Left renal cortex interstitium (tissue), 4 donors: ENCODE data around the gene SIGLEC5. TPM values are rescaled to one million over a fixed set of nuclear protein-coding genes. Genes with fewer than 3 reads are reported as not detected.

Experiments
- DNase-seq, 4 donors: peaks; one replicate each; pipeline ENCODE4 v3.0.0-alpha.2; 2013; ENCODE audit warnings: low read depth in 4 of 4, low spot score in 2 of 4, missing footprints in 1 of 4
- polyA plus RNA-seq, 4 donors: library from polyadenylated mRNA; unstranded; fragments of 120-200 nt; gene quantifications; one replicate each; pipeline ENCODE4 v1.2.1, GENCODE V29; 2013; ENCODE audit not compliant: insufficient read length in 4 of 4

SIGLEC5 gene
- polyA plus RNA-seq, 4 donors: 0.25 to 0.33 TPM; not detected in 2

DNA sequence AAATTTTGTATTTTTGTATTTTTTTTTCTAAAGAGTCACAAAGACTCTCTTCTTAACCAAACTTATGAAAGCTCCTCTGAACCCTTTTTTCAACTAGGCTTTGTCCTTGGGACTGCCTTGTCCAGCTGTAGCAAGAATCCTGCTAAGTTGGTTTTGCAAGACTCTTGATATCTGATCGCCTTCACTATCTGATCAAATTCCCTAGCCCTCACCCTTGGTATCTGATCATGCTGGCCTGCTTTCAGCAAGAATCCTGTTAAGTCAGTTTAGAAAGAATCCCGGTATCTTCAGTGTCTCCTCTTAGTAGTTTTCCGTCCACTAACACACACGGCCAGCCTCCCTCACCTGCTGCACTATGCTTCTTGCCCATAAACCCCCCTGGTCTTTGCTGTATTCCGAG, 1.9 kb upstream of the SIGLEC5 start:
- no peak for DNase-seq

DNA sequence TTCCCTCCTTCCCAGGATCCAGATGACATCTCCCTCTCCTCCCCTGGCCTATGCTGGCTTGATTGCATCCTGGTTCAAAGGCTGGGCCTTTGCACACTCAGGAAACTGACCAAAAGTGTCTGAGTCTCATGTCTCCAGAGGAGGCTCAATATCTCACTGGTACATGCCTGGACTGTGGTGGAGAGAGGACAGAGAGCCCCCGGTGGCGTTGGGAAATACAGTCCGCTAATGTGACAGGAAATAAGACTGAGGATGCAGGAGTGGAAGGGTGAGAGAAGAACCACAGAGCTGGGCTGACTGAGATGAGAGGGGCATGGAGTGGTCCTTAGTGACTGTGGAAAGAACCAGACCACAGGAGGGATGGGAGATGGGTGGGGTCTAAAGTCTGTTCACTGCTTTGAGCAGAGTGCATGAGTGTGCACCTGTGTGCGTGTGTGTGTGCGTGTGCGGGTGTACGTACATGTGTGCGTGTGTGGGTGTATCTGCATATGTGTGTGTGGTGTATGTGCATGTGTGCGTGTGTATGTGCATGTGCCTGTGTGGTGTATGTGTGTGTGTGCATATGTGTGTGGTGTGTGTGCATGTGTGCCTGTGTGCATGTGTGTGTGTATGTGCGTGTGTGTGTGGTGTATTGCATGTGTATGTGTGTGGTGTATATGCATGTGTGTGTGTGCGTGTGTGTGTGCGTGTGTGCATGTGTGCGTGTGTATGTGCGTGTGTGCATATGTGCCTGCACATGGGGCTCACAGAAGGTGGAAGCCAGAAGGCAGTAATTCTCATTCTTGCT, 1.9 kb downstream of the SIGLEC5 start:
- no peak for DNase-seq

DNA sequence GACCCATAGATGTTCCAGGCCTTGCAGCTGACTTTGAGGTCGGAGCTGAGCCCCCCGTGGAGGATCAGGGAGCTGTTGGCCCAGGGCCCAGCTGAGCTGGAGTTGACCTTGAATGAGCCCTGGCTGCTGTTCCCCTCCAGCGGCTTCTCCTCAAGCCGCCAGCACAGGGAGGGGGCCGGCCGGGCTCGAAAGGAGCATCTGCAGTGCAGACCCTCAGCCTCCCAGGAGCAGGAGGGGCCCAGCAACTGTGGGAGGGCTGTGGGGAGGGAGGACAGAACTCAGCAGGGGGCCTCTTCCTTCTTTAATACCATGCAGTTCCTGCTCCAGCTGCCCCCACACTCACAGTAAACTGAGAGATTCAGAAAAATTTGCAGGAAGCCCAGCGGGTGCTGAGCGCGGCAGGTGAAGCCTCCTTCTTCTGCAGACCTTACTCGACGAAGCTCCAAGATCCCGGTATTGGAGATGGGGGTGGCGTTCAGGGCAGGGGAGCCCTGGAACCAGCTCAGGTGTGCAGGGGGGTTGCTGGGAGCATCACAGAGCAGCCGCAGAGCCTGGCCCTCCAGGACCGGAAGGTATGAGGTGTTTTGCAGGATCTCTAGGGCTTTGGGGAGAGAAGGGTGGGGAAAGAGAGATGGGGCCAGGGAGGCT, 2.6 kb downstream of the SIGLEC5 start:
- no peak for DNase-seq

DNA sequence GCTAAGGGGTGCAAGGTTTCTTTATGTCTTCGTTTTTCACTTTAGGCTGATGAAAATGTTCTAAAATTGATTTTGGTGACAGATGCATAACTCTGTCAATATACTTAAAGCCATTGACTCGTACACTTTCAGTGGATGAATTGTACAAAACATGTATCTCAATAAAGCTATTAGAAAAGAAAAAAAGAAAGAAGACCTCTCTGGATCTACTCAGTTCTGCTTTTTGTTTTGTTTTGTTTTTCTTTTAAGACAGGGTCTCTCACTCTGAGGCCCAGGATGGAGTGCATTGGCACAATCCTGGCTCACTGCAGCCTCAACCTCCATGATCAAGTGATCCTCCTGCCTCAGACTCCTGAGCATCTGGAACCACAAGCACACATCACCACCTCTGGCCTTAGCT, 3.5 kb downstream of the SIGLEC5 start:
- no peak for DNase-seq

DNA sequence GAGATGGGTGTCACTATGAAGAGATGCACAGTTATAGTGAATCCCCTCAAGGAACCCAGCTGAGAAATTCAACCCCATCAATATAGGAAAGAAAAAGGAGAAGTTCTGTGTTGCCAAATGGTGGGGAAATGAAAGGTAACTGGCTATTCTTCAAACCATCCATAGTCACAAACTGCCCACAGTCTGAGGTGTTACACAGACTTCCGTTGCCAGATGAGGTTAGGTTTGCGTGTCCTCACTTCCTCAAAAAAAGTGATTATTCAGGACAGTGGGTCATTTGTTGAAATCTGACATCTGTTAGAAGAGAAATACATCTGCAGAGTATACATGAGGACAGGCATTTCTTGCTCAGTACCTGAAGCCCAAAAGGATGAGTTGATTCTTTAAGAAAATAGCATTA, 9.0 kb downstream of the SIGLEC5 start:
- no peak for DNase-seq

DNA sequence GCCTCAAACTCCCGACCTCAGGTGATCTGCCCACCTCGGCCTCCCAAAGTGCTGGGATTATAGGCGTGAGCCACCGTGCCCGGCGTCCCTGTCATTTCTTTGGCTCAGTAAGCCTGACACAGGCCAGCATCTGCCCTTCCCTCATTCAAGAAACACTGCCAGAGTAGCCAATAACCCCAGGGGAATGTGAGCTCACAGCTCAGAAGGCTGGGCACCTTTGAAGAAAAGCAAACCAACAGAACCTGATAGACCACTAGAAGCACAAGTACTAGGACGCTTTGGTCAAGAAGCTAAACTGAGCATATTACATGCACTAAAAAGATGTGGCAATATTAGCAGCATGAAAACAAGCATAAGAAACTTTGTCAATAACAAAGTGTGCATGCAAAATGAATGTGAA, 14.2 kb downstream of the SIGLEC5 start:
- no peak for DNase-seq

DNA sequence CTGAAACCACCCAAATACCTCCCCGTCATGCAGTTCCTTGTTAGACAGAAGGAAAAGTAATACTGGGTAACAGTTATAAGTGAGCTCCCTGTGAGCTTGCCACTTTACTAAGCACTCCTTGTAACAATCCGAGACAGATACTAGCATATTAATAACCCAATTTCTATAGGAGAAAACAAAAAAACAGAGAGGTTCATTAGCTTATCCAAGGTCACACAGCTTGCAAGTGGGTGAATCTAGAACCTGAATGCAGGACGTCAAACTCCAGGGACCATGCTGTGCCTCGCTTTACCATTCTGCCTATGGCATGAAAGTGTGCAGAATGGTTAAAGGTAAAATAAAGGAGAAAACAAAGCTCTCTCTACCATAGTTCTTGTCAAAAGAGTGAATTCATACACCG, 15.4 kb downstream of the SIGLEC5 start:
- DNase-seq: no peak

DNA sequence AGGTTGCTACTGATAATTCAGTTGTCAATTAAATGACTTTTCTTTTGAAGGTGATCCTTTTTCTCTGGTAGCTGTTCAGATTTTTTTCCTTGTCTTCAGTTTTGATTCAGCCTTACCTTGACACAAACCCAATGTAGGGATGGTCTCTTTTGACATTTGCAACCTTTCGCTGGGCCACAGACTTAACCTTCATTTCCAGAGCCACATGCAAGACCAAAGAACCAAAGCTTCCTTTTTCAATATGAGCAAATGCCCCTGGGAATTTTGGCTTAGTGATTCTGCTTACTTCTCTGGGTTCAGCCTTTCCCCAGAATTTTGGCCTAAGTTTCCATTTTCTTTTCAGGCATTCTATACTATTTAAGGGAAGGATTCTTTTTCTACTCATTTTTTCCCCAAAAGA, 19.6 kb downstream of the SIGLEC5 start:
- DNase-seq: no peak

DNA sequence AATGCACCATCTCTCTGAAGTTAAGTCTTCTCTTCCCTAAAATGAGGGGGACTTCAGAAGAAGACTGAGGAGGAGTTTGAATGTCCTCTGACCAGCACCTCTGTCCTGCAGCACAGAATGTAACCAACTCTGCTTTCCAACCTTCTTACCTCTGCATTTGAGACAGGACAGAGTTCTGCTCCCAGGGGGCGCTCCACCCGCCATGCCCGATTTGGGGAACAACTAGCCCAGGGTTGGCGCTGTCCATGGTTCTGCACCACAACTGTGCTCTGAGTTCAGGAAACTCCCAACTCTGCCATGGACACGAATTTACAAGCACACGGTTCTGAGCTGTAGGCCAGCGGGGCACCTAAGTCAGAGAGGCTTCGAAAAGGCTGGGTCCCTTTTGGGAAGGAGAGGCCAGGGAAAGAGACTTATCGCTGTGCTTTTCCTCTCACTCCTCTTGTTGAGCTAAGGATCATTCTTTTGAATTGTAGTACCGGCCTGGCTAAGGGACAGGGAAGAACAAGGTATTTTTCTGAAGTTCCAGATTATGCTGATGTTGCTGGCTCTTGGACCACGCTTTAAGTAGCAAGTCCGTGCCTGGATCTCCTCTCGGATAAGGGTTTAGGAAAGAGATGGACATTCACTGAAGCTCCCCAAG, 22.2 kb downstream of the SIGLEC5 start:
- DNase-seq: peak; percentile 6 to 65 (median 46)

DNA sequence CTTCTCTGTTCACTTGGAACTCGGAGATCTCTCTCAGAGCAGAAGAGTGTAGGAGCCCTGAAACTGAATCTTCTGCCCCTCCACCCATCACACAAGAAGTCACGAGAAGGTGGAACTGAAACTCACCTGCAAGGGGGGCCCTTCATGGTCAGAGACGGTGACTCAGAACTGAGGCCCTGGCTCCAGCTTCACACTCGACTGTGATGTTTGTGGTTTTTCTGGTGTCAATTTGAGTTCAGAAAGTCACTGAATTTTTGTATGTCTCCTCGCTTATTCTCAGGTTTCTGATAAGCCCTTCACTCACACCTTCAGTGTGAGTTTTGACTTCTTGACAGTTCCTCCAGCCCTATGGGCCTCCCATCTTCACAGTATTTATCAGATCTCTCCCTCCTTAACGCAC, 23.1 kb downstream of the SIGLEC5 start:
- no peak for DNase-seq

DNA sequence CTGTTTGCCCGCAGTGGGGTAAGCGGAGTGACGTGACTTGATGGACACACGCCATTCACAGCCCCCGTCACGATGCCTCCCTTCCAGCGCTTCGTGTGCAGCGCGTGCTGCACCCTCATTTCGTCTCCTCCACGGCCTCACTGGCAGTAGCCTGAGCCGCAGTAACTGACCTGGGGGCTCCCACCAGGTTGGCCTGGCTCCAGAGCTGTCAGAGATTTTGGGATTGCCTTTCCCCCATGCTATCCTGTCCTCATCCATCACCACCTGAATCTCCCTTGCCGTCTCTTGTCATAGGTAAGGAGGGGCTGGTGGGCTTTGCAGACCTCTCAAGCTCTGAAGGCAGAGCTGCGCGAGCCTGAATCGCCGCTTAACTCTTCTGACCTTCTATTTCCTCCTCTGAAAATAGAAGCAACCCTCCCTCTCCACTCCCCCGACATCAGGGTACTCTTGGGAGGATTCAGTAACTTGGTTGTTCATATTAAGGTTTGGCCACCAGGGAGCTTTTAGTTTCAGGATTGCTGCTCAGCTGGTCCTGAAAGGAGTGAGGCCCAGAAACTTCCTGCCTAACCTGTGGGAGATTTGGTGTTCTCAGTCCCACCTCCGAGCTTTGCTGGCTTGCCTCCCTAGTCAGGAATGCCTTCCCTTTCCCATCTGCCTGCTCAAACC, 27.9 kb downstream of the SIGLEC5 start:
- no peak for DNase-seq

DNA sequence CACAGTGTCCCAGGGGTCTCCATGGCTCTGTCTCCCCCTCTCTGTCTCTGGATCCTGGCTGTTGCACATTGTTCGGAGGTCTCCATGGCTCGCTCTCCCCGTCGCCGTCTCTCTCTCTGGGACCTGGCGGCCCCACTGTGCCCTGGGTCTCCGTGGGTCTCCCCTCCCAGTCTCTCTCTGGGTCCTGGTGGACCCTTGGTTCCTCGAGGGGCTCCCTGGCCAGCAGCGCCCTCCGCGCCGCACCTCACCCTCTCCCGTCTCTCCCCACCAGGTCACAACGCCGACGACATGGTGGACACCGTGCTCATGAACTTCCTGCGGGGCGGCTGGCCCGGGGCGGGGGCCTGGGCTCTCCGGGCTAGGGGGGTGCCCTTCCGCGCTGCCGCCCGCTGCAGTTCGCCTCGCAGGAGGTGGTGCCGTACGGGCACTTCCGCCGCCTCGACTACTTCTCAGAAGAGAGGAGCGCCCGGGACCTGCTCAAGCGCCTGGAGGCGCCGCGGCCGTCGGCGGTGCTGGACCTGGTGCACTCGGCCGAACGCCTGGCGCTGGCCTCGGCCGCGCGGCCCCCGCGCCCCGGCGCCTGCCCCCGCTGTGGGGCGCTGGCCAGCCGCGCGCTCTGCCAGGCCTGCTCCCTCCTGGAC, 29.1 kb downstream of the SIGLEC5 start:
- no peak for DNase-seq

DNA sequence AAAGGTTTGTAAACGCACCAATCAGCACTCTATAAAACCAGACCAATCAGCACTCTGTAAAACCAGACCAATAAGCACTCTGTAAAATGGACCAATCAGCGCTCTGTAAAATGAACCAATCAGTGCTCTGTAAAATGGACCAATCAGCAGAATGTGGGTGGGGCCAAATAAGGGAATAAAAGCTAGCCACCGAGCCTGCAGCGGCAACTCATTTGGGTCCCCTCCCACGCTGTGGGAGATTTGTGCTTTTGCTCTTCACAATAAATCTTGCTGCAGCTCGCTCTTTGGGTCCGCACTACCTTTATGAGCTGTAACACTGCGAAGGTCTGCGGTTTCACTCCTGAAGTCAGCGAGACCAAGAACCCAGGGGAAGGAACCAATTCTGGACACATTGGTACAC, 31.1 kb downstream of the SIGLEC5 start:
- no peak for DNase-seq

DNA sequence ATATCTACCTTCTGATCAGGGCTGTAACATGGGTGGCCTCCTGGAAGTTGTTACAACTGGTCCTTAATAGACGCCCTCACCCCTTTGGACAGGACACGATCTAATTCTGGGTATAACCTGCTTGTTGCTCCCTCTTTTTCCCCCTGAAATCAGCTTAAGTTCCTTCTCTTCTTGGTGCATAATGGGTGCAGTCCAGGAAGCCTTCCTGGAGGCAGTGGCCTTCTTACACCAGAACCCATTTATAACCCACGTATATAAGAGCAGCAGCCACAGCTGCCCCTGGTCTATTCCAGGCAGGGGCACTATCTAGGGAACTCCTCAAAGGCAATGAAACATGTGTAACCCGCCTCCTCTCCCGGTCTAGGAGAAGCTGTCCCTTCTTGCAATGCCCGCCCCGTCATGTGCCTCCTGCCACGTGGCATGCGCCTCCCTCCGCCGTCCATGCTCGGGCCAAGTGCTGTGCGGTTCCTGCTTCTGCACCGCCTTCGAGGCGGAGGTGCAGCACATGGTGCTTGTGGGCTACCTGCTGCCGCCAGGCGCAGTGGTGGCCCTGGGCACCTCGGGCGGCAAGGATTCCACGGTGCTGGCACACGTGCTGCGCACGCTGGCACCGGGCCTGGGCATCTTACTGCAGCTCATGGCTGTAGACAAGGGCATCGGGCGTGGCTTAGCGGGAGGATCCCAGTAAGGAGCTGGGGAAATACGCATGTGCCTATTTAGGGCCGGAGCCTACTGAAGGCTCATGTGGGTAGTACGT, 31.9 kb downstream of the SIGLEC5 start:
- DNase-seq: no peak

DNA sequence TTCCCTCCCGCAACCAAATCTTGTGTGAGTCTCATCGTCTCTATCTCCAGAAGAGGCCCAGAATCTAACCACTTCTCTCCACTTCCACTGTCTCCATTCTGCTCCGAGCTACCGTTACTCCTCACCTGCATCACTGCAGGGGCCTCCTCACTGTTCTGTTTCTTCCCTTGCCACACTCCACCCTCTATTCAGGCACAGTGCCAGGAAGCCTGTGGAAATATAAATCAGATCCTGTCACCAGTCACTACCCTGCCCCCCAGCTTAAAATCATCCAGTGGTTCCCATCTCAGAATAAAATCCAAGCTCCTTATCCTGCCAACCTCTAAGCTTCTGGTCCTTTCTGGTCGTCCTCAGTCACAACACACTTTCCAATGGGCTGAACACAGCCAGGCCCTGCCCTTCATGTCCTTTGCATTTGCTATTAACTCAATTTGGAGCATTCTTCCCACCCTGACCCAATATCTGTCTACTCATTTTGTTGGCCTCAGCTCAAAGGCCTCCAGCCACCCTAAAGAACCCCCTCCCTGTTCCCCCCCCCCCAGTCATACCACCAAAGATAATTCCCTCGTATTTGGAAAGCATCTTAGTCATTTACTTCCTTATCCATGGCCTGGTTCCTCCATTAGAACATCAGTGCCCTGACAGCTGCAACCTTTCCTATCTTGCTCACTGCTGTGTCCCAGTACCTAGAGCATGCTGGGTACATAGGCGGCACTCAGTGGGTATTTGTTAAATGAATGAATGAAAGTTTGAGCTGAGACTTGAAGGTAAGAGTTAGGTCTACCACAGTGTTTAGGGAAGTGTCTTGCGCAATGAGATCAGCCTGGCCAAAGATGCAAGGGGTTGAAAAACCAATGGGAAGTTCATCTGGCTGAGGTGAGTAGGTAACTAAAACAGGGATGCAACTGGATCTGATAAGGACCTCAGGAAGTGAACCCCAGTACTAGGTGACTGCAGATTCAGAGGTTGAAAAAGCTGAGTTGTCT, 34.7 kb downstream of the SIGLEC5 start:
- no peak for DNase-seq

DNA sequence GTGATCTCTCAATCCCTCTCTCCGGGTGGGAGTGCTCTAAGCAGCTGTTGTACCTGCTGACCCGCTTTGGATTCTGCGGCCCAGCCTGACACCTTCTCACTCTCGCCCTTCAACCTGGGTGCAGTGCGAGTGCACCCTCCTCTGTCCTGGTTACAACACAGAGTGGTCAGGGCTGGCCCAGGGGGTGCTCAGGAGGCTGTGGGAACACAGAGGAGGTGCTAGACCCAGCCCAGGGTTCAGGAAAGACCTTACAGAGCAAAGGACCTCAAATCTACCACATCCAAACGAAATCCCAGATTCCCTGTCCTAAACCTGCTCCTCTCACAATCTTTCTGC, 35.5 kb downstream of the SIGLEC5 start:
- DNase-seq: no peak

DNA sequence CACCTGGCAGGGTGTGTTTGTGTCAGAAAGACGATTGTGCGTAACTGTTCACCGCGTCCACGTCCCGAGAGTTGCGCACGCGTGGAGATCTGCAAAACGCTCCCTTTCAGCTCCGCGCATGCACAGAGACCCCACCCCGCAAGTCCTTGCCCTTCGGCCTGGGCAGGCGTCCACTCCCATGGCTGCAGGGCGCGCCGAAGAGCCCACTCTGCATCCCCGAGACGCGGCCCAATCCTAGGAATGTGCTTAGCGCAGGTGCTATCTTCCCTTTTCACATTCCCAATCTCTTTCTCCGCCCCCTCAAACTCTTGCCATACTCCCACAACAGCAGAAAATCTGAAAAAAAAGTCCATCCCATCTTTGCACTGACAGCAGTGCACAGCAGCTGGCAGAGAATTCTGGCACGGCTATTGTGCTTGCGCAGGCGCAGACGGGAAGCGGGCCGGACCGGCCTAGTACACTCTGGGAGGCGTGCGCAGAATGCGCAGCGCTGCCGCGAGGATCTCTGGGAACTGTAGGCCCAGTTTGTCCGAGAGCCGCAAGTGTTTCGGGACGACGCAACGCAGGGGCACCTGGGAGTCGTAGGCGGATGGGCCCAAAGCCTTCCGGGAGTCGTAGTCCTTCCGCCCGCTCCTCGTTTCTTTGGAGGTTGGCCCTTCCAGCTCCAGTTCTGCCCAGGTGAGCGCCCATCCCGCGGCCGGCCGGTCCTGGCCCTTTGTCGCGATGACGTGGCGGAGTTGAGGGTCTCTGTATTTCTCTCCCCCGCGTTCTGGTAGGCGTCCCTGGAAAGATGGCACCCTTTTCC, 36.0 kb downstream of the SIGLEC5 start:
- DNase-seq: peak; percentile 84 to 95 (median 90)
